Measurements from ENCODE around the gene ATP9B.

DNA sequence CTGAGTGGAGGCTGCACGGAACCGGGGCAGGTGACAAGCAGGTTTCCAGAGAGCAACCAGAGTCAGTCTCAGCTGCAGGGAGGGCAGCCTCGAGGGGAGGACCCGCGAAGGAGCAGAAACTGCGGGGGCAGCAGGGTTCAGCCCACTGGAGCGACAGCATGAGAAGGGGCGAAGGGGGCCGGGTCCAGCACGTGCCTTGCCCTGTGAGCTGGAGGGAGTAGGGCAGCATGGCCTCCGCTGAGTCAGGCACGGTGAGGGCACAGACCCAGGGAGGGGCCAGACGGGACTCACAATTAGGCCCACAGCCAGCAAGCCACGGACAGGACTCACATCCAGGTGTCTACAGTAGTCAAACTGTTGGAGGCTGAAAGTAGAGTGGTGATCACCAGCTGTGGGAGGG is 22.7 kb upstream of the ATP9B start:
- TF ChIP-seq, protein P1, sequence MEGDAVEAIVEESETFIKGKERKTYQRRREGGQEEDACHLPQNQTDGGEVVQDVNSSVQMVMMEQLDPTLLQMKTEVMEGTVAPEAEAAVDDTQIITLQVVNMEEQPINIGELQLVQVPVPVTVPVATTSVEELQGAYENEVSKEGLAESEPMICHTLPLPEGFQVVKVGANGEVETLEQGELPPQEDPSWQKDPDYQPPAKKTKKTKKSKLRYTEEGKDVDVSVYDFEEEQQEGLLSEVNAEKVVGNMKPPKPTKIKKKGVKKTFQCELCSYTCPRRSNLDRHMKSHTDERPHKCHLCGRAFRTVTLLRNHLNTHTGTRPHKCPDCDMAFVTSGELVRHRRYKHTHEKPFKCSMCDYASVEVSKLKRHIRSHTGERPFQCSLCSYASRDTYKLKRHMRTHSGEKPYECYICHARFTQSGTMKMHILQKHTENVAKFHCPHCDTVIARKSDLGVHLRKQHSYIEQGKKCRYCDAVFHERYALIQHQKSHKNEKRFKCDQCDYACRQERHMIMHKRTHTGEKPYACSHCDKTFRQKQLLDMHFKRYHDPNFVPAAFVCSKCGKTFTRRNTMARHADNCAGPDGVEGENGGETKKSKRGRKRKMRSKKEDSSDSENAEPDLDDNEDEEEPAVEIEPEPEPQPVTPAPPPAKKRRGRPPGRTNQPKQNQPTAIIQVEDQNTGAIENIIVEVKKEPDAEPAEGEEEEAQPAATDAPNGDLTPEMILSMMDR (conservative IDR thresholded peaks at IDR 0.05; ENCODE audit: low read depth, low read length): no peak
- no peak for TF ChIP-seq EZH2 (IDR thresholded peaks at IDR 0.05; ENCODE audit: borderline replicate concordance, low read depth, low read length, poor library complexity, severe bottlenecking)

Measured in A673 (cell line).